Hypothalamus (tissue), 51 donors: Measurements from ENCODE around the gene SCN8A.

Experiments used
- DNase-seq, 51 donors: peaks; one replicate each; lab custom pipeline; 2025; lab: John Stamatoyannopoulos, UW

The SCN8A gene

GRCh38 chr12:51847643-51848325 is 256.8 kb downstream of the SCN8A start:
- DNase-seq, result peak in 1 of 51 donors; percentile 16

GRCh38 chr12:51848326-51848727 is 257.3 kb downstream of the SCN8A start, which contains the start of gene FIGNL2:
Gene FIGNL2 (minus strand): TSS chr12:51848718. CDS start chr12:51822413, 26,305 bp downstream.
- DNase-seq, result no peak

- no peak for DNase-seq
Observed at GRCh38 chr12:51848841-51849735, 258.1 kb downstream of the SCN8A start.

GRCh38 chr12:51850081-51850964 is 259.3 kb downstream of the SCN8A start:
- DNase-seq, result no peak

- no peak for DNase-seq
Observed at GRCh38 chr12:51850965-51851299, 259.9 kb downstream of the SCN8A start.

- DNase-seq, result no peak
Observed at GRCh38 chr12:51851413-51852124, 260.5 kb downstream of the SCN8A start.

GRCh38 chr12:51852404-51853137 is 261.5 kb downstream of the SCN8A start:
- DNase-seq, result no peak

- DNase-seq, result no peak
Observed at GRCh38 chr12:51855586-51856428, 264.8 kb downstream of the SCN8A start.

GRCh38 chr12:51860986-51861385 is 270.0 kb downstream of the SCN8A start:
- DNase-seq, result no peak
